LHCN-M2 (cell line): Measurements from ENCODE around the gene PFDN1. TPM values are rescaled to one million over a fixed set of nuclear protein-coding genes. Genes with fewer than 3 reads are reported as not detected.
"Not testable (repeated sequence)": the region's sequence is repeated elsewhere in the genome, so short reads cannot be mapped to it uniquely, and the experiment has no call there.

ENCODE experiments used
- DNase-seq: peaks from one replicate; pipeline ENCODE4 v3.0.0-alpha.2; 2012; ENCODE audit warnings: low read depth
- total RNA-seq: library from RNA; depleted of rRNA; stranded (reverse); fragments of >200 nt; gene quantifications from 2 replicates; pipeline ENCODE4 v1.2.3, GENCODE V29; 2014; rRNA removed

The PFDN1 gene
- total RNA-seq, 1 experiment from 2014 or later, result 82.8 TPM

DNA sequence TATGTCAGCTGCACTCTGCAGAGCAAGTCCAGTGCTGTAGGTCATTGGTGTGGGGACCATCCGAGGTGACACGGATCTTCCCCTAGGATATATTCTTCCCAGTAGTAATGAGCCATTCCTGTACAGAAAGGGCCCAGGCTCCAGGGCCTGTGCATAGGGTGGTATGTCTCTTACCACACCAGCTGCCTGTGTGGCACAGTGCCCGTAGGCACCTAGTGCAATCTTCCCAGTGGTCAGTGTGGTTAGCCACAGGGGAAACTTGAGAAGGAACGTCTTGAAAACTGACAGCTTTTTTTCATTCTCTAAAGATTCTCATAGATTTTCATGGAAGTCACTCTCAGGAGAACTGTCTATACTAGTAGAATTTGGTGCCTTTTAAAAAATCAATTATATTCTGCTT is 88.1 kb downstream of the PFDN1 start:
- DNase-seq, result peak; percentile 96

DNA sequence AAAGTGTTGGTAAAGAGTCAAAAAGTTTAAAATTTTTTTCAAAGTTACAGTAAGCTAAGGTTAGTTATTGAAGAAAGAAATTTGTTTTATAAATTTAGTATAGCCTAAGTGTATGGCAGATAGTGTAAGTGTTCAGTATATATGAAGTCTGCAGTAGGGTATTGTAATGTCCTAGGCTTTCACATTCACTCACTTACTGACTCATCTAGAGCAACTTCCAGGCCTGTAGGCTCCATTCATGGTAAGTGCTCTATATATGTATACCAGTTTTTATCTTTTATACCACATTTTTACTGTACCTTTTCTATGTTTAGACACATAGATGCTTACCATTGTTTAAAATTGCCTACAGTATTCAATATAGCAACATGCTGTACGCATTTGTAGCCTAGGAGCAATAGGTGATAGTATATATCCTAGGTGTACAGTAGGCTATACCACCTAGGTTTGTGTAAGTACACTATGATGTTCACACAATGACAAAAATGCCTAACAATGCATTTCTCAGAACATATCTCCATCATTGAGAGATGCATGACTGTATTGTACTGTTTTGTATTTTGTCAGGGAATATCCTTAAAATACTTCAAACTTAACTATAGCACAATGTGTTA is 89.4 kb downstream of the PFDN1 start:
- no peak for DNase-seq

- no peak for DNase-seq
These were observed 94.8 kb downstream of the PFDN1 start for GRCh38 chr5:140208065-140208464.

DNA sequence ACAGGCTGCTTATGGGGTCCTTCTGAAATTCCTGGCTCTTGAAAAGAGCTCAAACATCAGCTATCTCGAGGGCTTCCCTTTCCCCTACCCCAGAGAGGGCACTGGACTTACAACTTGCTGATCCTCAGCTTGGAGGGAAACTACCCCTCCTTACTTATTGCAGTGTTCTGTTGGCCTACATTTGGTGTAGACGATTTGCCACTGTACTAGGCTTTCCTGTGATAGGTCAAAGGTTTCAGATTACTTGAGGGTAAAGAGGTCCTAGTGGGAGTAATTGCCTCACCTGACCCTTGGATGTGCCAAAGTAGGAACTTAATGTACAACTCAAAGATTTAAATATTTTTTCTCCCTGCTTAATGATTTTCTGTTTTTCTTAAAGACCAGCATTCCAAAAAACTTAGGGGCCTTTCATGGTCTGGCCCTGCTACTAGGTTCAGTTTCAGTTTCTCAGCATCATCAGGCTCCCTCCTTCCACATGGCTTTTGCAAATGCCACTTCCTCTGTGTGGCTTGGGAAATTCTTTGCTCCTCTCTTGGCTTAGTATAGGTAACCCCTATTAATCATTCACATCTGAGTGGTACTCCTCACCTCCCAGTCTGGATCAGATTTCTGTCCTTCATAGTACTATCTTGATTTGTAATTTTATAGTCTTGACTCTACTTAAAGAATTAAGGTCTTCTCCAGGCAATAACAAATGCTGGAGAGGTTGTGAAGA is 95.5 kb downstream of the PFDN1 start:
- DNase-seq, result no peak

DNA sequence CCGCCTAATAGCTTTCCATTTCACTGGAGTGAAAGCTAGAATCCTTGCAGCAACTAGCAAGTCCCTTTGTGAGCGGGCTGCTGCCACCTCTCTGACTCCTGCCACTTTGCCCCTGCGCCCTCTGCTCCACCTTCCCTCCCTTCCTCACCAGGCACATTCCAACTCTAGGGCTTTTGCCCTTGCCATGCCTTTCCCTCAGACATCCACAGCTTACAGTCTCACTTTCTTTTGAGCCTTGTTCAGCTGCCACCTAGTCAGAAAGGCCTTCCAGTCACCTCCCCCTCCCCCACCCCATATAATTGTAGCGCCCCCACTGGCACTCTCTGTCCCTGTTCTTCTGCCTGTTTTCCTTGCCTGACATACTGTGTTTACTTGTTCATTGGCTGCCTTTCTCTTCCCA is 96.9 kb downstream of the PFDN1 start:
- no peak for DNase-seq

GRCh38 chr5:140205216-140205615 is 97.7 kb downstream of the PFDN1 start:
- no peak for DNase-seq

GRCh38 chr5:140202610-140203009 is 100.3 kb downstream of the PFDN1 start:
- DNase-seq, result no peak

DNA sequence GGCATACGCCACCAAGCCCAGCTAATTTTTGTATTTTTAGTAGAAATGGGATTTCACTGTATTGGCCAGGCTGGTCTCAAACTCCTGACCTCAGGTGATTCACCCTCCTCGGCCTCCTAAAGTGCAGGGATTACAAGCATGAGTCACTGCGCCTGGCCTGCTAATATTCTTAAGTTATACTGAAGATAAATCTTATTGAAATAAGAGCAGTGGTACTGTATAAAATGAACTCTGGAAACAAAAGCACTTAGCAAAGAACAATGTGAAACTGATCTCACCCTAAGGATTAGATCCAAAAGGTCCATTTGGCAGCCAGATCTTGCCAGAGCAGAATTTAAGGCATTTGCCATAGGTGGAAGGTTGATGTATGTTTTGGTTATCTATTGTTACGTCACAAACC is 100.8 kb downstream of the PFDN1 start:
- DNase-seq, result peak; percentile 27

GRCh38 chr5:140198915-140199314 is 104.0 kb downstream of the PFDN1 start:
- DNase-seq, result not testable (repeated sequence)

- no peak for DNase-seq
These were observed 105.9 kb downstream of the PFDN1 start for GRCh38 chr5:140197023-140197422.

- no peak for DNase-seq
These were observed 106.6 kb downstream of the PFDN1 start for GRCh38 chr5:140196115-140196814.

Other genes with a start within 250 kb of the PFDN1 start
- gene PURA, start 189.0 kb downstream of the PFDN1 start, total RNA-seq, result 8.0 and 9.2 TPM in 2 replicates
- gene IGIP, start 177.2 kb downstream of the PFDN1 start, total RNA-seq, result 3.1 and 3.4 TPM in 2 replicates
- 1.0 and 2.6 TPM in 2 replicates for gene CYSTM1, start 127.9 kb downstream of the PFDN1 start, total RNA-seq
- 1.8 and 1.9 TPM in 2 replicates for gene HBEGF, start 43.5 kb upstream of the PFDN1 start, total RNA-seq
- gene SLC4A9, start 57.1 kb upstream of the PFDN1 start, total RNA-seq, result not detected in 2 replicates
- 35.7 and 37.2 TPM in 2 replicates for gene ANKHD1, start 98.7 kb upstream of the PFDN1 start, total RNA-seq
- 1.6 TPM in 1 of 2 replicates, not detected in the other for gene EIF4EBP3, start 244.6 kb upstream of the PFDN1 start, total RNA-seq